ENCODE measurements around the gene KCNJ14.

KCNJ14 gene

GRCh38 chr19:48479686-48480085, 24.3 kb downstream of the KCNJ14 start:
- no peak for TF ChIP-seq CTCF (IDR thresholded peaks at IDR 0.05; ENCODE audit: low read depth, low read length, missing control alignments)
- DNase-seq (ENCODE audit: low read depth): no peak
- H3K4me3 ChIP-seq (ENCODE audit: low read depth, low read length): no peak overlapping the region
- in situ Hi-C loops (cut with HindIII; ENCODE audit: low sequenced_read_pairs): no loop called here

GRCh38 chr19:48480183-48480557, 24.8 kb downstream of the KCNJ14 start:
- H3K4me3 ChIP-seq (ENCODE audit: low read depth, low read length): peak overlapping the region; percentile 41
- TF ChIP-seq CTCF (IDR thresholded peaks at IDR 0.05; ENCODE audit: low read depth, low read length, missing control alignments): no peak
- no peak for DNase-seq (ENCODE audit: low read depth)
- in situ Hi-C loops (cut with HindIII; ENCODE audit: low sequenced_read_pairs): no loop called here

- in situ Hi-C loops (cut with HindIII; ENCODE audit: low sequenced_read_pairs): no loop called here
- H3K4me3 ChIP-seq (ENCODE audit: low read depth, low read length): peak overlapping the region; percentile 41
- peak; percentile 12 for DNase-seq (ENCODE audit: low read depth)
- TF ChIP-seq CTCF (IDR thresholded peaks at IDR 0.05; ENCODE audit: low read depth, low read length, missing control alignments): no peak
Measured at GRCh38 chr19:48480558-48481500, 25.5 kb downstream of the KCNJ14 start.

- in situ Hi-C loops (cut with HindIII; ENCODE audit: low sequenced_read_pairs): no loop called here
- no peak for TF ChIP-seq CTCF (IDR thresholded peaks at IDR 0.05; ENCODE audit: low read depth, low read length, missing control alignments)
- DNase-seq (ENCODE audit: low read depth): no peak
- H3K4me3 ChIP-seq (ENCODE audit: low read depth, low read length): no peak overlapping the region
Measured at GRCh38 chr19:48481846-48482639, 26.7 kb downstream of the KCNJ14 start.

GRCh38 chr19:48483301-48483700, 27.9 kb downstream of the KCNJ14 start:
- in situ Hi-C loops (cut with HindIII; ENCODE audit: low sequenced_read_pairs): no loop called here
- H3K4me3 ChIP-seq (ENCODE audit: low read depth, low read length): no peak overlapping the region
- no peak for DNase-seq (ENCODE audit: low read depth)
- no peak for TF ChIP-seq CTCF (IDR thresholded peaks at IDR 0.05; ENCODE audit: low read depth, low read length, missing control alignments)

GRCh38 chr19:48484247-48484893, 29.0 kb downstream of the KCNJ14 start:
- in situ Hi-C loops (cut with HindIII; ENCODE audit: low sequenced_read_pairs): no loop called here
- no peak for TF ChIP-seq CTCF (IDR thresholded peaks at IDR 0.05; ENCODE audit: low read depth, low read length, missing control alignments)
- no peak for DNase-seq (ENCODE audit: low read depth)
- H3K4me3 ChIP-seq (ENCODE audit: low read depth, low read length): no peak overlapping the region
